GM18858 (cell line): ENCODE results near the gene KDM4B.

Experiments
- ATAC-seq: cut with Tn5 transposase; IDR thresholded peaks from one replicate; pipeline ENCODE4 v1.9.1; 2021; ENCODE audit not compliant: unreplicated experiment

Gene KDM4B

DNA sequence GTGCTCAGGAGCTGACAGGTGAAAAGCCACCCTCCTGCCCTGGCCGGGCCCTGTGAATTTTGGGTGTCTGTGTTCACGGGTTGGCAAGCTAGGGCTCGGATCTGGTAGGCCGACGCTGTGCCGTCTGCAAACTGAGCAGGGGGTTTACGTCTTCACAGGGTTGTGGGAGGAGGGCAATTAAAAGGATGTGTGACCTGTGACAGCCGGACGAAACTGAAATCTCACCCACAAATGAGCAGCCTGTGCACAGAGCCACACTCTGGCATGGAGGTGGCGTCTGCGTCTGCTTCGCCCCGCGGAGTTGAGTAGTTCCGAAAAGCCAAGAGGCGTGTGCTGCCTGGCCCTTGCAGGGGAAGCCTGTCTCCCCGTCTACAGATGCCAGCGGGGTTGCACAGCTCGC, 117.3 kb downstream of the KDM4B start:
- ATAC-seq, result no peak

DNA sequence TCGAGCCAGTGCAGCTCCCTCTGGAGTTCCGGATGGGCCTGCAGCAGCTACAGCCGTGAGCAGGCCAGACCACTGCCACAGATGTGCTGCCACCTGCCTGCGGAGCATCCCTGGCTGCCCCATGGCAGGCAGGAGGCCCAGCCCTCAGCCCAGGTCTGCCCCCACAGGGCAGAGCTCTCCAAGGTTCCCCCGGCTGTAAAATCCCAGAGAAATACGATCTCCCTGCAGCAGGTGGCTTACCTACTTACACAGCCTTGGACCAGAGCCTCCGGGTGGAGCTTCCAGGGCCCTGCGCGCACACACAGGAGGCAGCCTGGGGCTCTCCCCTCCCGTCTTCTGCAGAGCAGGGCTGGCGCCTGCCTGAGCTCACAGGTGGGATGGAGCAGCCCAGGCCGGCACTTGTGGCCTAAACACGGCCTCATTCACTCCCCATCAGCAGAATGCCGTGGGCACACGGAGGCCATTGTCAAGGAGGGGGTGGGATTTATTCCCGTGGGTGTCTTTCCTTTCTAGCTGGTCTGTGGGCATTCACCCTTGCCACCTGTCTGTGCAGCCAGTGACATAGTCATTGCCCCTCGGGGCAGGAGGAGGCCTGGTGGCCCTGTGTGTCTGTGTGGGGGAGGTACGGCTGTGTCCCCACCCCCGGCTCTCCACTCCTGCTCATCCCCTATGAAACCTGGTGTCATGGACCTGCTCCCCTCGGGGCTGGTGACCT, 118.0 kb downstream of the KDM4B start:
- no peak for ATAC-seq

DNA sequence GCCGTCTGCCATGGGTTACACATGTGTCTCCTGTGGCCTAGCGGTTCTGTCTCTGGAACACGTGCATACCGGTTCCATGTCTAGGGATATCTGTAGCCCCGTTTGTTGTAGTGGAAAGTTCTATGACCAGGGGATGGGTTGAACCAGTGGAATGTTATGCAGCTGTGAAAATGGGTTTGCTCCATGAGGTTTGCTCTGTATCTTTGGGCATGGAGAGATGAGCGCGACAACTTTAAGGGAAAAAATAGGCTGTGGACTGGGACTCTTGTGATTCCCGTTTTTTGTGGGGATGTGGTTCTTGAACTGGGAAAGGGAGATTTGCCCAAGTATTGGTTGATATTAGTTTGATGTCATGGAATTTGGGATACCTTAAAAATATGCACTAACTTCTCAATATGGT, 120.4 kb downstream of the KDM4B start:
- ATAC-seq, result no peak

DNA sequence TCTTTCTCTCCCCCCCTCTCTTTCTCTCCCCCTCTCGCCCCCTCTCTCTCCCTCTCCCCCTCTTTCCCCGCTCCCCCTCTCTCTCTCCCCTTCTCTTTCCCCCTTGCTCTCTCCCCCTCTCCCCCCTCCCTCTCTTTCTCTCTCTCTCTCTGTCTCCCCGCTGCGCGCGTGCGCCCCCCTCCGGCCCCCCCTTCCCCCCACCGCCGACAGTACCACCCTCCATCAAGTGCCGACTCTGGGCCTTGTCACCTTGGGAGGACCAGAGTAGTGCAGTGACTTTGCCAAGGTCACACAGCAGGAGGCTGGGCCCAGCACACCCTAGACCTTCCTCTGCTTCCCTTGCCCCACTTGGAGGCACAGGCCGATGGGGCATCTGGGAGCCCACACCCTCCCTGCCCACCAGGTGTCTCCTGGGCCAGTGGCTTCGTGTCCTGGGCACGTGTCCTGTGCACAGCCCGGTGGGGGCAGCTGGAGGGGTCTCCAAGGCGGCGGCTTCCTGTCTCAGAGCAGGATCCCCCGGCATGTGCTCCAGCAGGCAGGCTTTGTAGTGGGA, 121.6 kb downstream of the KDM4B start:
- ATAC-seq, result no peak

DNA sequence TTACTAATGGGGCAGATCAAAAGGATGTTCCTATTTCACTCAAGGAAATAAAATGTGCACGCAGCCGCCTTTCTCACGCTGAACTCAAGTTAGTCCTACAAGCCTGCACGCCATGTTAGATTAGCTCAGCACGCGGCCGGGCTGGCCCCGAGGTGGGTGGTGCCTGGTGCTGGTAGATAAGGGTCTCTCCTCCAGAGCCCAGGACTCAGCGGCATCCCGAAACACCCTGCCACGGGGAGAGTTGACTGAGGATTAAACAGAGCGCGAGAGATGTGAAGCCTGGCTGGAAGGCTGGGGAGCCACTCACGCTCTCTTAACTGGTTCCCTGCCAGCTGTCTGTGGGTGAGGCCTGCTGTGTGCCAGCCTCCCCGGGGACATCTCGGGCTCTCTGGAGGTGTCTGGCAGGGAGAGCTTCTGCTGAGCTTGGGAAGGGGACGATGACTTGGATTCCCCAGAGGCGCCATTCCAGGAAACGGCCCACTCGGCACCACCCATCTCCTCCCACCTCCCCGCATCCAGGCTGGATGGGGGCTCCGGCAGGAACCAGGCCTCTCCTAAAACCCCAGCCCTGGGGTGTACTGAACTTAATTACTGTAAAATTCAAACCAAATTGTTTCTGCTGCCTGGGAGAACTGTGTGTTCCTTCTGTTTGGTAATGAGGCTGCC, 122.2 kb downstream of the KDM4B start:
- ATAC-seq, result no peak

DNA sequence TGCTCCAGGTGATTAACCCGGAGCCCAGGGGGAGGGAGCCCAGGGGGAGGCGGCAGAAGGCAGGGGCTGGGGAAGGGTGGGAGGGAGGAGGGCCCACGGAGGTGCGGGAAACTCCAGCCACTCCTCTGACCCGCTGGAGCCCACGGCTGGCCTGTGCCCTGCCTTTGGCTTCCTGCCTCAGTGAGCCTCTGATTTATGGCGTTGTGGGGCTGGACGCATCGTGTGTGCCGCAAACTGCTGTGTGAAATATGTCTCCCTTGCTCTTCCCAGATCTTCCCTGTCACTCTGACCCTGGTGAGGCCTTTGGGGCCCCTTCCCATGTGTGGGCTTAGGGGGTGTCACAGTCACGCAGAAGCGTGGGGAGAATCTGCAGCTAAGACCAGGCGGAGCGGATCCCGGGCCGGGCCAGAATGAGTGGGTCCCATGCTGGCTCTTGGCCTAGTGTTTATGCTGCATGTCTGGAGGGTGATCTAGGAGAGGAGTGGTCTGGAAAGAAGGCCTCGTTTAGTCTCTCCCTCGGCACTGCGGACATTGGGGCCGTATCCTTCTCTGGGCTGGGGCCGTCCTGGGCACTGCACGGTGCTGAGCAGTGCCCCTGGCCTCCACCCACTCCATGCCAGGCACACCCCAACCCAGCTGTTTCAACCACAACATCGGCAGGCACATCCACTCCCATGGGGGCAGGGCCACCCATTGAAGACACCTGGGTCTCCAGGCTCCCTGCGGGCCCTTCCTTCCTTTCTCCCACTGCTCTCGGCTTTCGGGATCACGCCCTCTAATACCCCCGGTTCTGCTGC, 123.0 kb downstream of the KDM4B start:
- no peak for ATAC-seq

DNA sequence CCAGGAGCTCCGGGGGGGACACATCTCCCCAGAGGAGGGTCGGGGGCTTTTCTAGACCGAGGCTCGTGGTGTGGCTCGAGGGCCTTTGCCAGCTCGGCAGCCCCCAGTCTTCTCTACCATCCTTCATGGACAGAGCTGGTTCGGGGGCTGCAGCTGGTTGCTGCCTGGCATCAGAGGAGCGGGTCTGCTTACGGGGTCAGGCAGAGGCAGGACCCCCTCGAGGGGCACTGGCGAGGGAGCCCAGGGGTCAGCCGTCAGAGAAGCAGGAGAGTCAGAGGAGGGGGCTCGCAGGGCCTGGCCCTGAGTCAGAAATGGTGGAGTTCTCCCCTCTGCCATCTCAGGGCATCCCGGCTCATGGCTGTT, 123.5 kb downstream of the KDM4B start:
- no peak for ATAC-seq

DNA sequence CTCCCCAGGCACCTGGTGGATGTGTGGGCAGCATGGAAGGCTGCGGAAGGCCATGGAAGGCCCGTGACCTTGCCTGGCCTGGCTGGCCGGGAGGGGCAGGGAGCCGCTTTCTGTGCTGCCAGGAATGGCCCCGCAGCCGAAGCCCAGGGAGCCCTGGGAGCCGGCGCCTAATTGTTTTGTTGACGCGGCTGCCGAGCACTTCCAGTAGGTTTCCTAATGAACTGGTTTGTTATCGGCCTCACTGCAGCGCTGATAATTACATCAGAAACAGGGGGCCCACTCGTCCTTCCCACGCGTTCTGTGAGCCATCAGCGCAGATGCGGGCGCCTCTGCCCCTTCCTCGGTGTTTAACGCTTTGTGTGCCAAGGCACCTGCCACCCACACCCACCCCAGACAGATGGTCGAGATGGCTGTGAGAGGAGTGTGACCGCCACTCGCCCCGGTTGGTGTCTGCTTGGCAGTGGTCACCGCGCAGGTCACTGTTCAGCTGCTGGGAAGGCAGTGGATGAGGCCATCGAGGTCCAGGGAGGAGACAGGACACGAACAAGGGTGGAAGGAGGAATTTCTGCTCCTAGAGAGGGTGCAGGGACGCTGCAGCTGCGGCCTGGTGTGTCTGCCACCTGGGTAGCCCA, 124.5 kb downstream of the KDM4B start:
- no peak for ATAC-seq

DNA sequence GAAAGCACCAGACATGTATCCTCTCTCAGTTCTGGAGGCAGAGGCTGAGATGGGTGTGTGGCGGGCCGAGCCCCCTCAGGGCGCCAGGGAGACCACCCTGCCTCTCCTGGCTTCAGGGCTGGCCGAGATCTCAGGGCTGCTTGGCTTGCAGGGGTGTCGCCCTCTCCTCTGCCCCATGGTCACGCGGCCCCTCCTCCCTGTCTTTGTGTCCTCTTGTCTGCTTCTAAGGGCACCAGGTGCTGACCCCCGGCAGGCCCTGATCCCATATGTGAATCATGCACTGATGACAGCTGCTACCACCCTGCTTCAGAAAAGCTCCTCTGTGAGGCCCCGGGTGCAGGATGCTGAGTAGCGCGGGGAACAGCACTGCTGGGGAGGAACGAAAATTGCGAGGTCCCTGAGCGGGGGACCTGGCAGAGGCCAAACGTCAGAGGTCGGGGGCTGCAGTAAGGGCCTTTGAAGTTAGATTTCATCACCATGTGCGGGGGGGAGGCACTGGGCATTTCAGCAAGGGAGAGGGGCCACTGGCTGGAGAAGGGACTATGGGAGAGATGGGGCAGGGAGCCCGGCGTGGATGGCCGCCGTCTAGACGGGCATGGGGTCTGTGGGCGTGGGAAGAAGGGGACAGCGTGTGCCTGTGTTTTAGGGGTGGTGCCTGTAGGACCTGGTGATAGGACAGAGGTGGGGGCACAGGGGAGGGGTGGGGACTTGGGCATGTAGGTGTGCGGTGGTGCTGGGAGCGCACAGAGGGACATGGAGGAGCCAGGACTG, 125.2 kb downstream of the KDM4B start:
- ATAC-seq, result no peak

DNA sequence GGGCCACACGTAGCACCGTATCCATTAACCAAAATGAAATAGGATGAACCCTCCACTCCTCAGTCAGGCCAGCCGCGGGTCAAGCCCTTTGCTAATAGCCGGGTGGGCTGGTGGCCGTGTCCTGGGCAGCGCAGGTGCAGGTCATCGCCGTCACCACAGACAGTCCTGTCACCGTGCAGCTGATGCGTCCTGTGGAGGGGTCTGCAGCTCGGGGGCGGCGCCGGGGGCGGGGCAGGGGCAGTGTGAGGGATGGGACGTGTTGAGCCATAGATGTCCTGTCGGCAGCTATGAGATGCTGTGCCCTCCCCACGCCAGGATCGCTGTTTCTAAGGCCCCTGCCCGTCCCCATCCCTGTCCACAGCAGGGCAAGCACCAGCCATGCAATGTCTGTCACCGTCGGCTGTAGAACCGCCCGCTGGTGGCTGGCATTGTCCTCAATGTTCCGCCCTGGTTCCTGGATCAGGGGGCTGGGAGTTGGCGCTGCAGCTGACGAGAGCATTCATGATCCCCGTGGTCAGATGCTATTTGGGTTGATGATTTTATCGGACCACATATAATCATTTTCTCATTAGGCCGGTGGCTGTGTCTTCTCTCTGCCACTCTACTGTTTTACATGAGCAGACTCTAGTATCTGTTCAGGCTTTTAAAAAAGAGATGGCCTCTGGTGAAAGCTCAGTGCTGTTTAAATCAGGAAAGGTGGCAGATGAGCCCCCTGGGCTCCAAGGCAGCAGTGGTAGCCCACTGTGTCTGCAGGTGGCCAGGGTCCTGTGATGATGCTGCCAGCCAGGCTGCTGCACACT, 126.1 kb downstream of the KDM4B start:
- ATAC-seq, result no peak

DNA sequence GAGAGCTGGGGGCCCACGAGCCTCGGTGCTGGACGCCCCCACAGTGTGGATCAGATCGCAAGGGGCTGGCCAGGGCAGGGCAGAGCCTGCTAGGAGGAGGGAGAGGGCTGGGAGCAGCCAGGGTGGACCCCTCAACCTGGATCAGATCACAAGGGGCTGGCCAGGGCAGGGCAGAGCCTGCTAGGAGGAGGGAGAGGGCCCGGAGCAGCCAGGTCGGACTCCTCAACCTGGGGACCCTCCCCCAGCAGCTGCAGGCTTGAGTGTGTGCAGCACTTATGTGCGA, 126.6 kb downstream of the KDM4B start:
- ATAC-seq, result no peak

DNA sequence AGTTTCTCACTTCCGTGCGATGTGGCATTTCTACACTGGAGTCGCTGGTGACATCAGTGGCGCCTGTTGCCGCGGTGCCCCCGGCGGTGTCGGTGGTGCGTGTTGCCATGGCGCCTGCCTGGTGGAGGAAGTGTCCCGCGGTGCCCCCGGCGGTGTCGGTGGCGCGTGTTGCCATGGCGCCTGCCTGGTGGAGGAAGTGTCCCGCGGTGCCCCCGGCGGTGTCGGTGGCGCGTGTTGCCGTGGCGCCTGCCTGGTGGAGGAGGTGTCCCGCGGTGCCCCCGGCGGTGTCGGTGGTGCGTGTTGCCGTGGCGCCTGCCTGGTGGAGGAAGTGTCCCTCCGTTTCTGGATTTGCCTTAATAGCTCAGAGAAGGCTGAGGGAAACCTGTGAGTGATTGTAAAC, 127.6 kb downstream of the KDM4B start:
- no peak for ATAC-seq

DNA sequence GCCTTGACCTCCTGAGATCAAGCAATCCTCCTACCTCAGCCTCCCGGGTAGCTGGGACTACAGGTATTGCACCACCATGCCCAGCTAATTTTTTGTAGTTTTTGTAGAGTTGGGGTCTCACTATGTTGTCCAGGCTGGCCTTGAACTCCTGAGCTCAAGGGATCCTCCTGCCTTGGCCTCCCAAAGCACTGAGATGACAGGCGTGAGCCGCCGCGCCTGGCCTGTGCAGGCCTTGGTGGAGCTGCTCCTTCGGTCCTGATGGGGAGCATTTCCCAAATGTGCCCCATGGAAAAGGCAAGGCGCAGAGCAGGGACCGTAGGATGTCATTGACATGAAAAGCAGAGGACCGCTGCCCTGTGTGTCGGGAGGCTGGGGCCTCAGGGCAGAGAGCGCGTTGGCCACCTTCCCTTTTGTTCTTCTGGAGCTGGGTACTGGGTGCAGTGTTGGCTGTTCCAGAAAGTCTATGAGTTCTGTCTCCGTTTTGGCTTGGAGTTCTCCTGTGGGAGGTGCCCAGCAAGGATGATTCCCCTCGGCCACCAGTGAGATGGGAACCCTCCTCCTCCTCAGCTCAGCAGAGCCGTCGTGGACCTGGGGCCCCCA, 128.5 kb downstream of the KDM4B start:
- ATAC-seq, result no peak

DNA sequence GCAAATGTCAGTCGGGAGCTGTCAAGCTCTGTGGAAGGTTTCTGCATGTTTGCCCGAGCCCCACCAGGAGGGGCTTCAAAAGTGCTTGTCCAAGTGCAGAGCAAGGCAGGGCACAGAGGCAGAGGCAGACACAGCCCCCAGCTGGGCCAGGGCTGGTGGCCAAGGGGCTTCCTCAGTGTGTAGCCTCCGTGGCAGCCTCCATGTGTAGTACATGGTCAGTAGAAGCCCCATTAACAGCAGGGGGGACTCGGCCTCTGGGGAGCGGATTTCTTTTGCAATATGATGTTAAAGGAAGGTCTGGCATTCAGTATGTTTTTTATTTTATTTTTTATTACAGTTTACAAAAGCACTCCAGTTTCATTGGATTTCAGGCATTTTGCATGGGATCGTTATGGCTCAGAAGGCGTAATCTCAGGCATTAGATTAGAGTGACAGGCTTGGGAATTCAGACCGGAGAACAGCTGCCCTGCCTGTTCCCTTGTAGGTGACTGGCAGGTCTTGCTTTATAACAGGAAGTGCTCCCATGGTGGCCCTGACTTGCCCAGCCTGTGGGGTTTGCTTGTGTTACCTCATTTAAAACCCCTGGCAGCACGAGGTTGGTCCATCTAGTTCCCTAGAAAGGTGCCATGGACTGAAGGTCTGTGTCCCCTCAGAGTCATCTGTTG, 129.2 kb downstream of the KDM4B start:
- ATAC-seq, result no peak

DNA sequence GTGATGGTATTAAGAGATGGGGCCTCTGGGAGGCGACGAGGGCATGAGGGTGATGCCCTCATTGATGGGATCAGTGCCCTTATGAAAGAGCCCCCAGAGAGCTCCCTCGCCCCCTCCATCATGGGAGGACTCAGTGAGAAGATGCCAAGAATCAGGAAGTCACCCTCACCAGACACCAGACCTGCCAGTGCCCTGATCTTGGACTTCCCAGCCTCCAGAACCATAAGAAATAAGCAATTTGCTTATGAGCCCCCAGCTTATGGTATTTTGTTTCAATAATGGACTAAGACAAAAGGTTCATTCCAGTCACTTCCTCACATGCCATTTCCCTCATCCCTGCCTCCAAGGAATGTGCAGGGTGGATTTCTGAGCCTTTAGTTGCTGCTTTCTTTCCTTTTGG, 129.7 kb downstream of the KDM4B start:
- no peak for ATAC-seq

DNA sequence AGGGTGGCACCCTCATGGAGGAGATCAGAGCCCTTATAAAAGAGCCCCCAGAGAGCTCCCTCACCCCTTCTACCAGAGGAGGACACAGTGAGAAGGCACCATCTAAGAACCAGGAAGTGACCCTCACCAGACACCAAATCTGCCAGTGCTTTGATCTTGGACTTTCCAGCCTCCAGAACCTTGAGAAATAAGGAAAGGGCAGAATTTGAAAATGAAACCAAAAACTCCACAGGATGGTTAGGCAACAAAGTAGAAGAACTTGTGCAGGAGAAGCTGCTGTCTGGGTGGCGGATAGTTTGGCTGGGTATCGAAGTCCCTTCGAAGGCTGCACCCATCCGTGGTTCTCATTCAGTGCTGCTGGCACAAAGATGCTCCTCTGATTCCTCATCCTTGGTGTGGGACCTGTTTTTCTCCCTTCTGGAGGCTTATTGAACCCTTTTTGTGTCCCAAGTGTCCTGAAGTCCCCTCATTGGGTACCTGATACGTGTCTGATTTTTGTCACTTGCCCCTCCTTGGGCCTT, 130.8 kb downstream of the KDM4B start:
- ATAC-seq, result no peak

DNA sequence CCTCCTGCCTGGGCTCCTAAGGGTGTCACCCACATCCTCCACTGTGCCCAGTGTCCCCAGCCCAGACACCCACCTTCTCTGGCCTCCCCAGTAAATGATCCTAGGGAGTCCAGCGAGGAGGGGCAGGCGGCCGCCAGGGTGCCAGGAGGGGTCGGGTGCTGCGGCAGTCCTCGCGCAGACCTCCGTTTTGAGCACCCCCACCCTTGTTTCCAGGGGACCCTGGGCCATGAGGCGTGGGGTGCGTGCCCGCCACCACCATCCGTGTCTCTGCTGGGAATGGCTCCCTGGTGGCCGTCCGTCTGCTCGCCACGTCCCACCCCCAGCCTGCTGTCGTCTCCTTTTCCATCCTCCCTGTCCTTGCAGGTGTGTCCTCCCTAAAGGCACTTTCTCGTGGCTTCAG, 133.0 kb downstream of the KDM4B start:
- no peak for ATAC-seq

DNA sequence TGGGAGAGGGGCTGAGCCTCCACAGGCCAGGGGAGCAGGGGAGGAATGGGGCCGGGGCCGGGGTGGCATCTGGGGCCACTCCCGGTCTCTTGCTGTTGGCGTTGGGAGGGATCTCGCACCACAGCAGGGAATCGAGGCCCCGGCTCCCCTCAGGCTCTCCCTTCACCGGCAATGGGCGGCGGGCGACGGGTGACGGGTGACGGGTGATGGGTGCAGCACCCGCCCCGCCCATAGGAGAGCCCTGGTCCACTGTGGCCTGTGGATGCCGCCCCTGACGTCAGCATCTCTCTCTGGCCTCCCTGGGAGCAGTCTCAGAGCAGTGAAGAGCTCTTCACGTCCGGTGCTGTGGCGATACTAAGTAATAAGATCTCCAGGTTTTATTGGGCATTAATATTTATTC, 133.6 kb downstream of the KDM4B start:
- ATAC-seq, result no peak
